Measurements from ENCODE around the gene MAPKAP1.

MAPKAP1 gene

GRCh38 chr9:125485471-125486151 lies 221.4 kb downstream of the MAPKAP1 start:
- DNase-seq (ENCODE audit: low read depth in 2 of 2) = no peak

- no peak for DNase-seq (ENCODE audit: low read depth in 2 of 2)
Observed at GRCh38 chr9:125484350-125485282, 222.4 kb downstream of the MAPKAP1 start.

DNA sequence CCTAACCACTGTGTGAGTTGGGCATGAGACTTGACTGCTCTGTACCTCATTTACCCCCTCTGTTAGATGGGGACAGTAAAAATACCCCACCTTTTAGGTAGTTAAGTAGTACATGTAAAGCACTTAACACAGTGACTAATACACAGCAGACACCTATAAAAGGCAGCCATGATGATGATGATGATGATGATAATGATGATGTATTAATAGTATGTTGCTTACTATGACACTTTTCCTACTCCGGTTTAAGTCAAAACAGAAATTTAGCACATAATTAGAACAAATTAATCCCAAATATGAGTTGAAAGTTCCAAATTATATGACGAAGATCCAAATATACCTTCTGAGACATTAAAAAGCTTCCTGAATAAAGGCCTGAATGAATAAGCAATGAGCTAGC lies 223.3 kb downstream of the MAPKAP1 start:
- no peak for DNase-seq (ENCODE audit: low read depth in 2 of 2)

- DNase-seq (ENCODE audit: low read depth in 2 of 2) = no peak
Observed at GRCh38 chr9:125479846-125480615, 227.0 kb downstream of the MAPKAP1 start.

GRCh38 chr9:125477089-125477544 lies 229.9 kb downstream of the MAPKAP1 start:
- no peak for DNase-seq (ENCODE audit: low read depth in 2 of 2)

- no peak for DNase-seq (ENCODE audit: low read depth in 2 of 2)
Observed at GRCh38 chr9:125476645-125477044, 230.4 kb downstream of the MAPKAP1 start.

GRCh38 chr9:125475385-125475784 lies 231.6 kb downstream of the MAPKAP1 start:
- no peak for DNase-seq (ENCODE audit: low read depth in 2 of 2)

GRCh38 chr9:125472926-125473701 lies 233.9 kb downstream of the MAPKAP1 start:
- no peak for DNase-seq (ENCODE audit: low read depth in 2 of 2)

DNA sequence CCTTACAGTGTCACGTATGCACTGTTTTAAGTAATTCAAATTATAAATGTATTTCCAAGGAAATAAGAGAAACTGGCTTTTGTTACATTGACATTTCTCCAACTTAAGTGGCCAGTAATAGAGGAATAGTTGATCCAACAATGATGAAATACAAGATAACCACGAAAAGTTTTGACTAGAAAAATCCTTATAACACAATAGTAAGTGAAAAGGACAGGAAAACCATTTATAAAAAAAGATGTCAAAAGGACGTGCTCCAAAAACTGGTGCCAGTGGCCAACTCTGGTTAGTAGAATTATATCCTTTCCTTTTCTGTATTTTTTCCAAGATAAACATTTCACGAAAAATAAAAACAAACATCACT lies 234.5 kb downstream of the MAPKAP1 start:
- no peak for DNase-seq (ENCODE audit: low read depth in 2 of 2)

DNA sequence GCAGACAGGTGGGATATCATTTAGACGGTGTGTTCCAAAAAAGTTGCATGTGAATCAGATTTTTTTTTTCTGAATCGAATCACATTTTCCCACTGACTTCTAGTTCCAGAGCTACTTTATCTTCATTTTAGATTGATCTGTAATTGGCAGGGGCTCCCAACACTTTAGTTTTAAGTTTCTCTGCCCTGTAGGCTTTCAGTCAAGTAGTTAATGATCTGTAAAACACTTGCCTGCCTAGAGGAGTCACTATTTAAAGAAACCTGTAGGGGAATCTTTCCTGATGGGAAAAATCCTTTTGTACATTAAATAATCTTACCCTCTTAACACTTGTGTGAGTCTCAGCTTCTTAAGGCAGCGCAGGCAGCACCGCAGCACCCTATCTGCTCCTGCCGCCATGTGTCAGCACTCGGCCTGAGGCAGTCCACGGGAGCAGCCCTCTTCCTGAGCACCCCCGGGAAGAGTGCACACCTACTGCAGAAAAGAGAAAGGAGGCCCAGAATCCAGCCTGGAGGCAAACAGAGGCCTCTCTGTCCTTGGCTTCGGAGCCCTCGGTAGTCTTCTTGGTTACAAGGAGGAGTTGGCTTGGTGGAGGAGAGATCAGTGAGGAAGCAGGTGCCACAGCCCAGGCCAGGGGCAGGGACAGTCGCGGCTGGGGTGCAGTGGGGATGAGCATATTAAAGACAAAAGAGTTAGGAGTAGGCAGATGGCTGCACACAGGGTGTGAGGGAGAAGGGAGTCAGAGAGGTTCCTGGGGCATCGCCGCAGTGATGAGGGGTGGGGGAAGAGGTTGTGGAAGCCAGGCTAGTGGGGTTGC lies 236.0 kb downstream of the MAPKAP1 start:
- no peak for DNase-seq (ENCODE audit: low read depth in 2 of 2)

GRCh38 chr9:125470189-125470588 lies 236.8 kb downstream of the MAPKAP1 start:
- no peak for DNase-seq (ENCODE audit: low read depth in 2 of 2)

DNA sequence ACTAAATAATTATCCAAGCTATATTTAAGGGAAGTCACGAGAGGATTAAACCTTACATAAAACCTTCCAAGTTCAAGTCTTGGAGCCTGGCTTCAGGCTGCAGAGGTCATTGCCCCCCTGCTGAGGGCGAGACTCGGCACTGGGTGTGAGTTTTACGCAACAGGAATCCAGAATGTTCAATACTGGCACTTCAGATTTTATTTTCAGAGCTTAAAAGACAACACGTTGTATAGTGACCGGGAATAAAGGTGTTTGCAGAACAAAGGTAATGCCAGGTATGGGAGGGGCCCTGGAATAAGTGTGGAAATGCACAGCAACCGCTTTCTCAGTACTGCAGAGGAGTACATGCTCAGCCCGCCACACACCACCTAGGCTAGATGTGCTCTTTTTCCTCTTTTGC lies 238.4 kb downstream of the MAPKAP1 start:
- no peak for DNase-seq (ENCODE audit: low read depth in 2 of 2)

GRCh38 chr9:125467116-125467740 lies 239.8 kb downstream of the MAPKAP1 start:
- no peak for DNase-seq (ENCODE audit: low read depth in 2 of 2)

DNA sequence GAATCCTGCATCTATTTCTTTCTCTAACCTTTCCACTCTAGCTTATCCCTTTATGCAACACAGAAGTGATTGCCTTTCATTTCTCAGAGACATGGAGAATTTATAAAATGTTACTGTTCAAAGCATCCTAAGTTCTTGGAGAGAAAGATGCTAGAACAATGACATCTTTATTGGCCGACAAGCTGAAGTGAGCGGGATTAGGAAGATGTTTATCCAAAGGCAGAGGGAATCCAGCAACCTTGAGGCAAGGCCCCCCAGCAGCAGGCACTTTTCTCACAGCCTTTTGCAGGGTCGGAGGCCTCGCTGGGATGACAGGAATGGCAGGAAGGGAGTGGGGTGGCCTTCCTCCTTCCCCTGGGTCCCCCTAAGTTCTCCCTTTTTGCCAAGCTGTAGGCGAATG lies 240.6 kb downstream of the MAPKAP1 start:
- DNase-seq (ENCODE audit: low read depth in 2 of 2) = no peak

DNA sequence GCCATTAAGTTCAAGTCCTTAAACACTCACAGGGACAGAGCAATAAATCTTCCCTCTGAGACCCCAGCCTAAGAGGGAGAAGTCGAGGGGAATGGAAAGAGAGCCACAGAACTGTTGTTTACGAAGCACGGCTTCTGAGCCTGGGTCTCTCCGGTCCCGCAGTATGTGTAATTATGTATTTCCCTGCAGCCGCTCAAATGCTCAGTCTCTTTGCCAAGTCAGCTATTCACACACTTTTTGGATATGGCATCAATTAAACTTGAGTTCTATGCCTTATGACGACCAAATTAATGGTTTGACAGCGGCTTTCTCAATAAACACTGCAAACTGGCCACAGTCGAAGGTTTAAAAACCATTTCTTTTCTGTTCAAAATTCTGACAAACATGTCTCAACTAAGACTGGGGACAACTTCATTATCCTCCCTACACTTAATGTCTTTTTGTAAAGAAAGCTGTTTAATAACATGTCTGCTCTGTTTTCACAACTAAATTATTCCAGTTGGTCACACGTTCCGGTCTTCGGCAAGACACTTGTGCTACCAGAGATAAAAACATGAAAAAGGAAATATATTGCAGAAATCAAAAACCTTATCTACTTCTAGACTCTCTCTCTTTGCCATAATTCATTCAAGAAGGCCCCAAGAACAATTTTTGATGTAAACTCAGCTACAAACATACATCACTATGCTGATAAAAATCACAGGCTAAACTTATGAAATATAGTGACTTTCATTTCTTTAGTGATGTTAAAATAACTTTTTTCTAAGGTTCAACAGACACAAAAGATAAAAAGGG lies 242.2 kb downstream of the MAPKAP1 start:
- DNase-seq (ENCODE audit: low read depth in 2 of 2) = no peak

GRCh38 chr9:125463926-125464325 lies 243.1 kb downstream of the MAPKAP1 start:
- DNase-seq (ENCODE audit: low read depth in 2 of 2) = no peak

DNA sequence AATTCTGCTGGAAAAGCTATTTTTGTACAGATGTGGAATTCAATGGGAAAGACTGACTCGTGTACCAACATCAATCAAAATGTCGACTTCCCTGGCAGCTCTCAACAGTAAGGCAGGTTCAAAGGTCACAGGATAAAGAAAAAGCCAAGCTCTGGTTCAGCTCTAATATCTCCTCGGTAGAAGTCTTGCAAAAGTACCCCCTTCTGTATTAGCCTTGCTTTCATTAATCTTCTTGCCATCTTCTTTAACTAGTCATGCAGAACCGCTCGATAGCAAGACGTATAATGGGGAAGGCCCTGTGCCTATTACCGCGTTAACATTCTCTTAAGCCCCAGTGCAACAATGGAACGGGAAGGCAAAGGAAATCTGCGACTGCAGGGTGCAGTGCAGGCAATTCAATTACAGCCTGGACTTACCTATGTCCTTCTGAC lies 244.1 kb downstream of the MAPKAP1 start:
- DNase-seq (ENCODE audit: low read depth in 2 of 2) = no peak

GRCh38 chr9:125461636-125462190 lies 245.3 kb downstream of the MAPKAP1 start:
- no peak for DNase-seq (ENCODE audit: low read depth in 2 of 2)

Measured in stimulated activated CD8-positive, alpha-beta memory T cell treated with anti-CD3 and anti-CD28 coated beads, Interleukin-2, amount 100 ng/mL, for 1 hour (primary cell).